MCF 10A (cell line): ENCODE data around the gene DIP2A. TPM values are rescaled to one million over a fixed set of nuclear protein-coding genes. Genes with fewer than 3 reads are reported as not detected.

Experiments
- BruUV-seq: library from RNA; stranded (reverse); fragments of 400-500 nt; replicated peaks from 2 replicates; lab custom pipeline; 2021; lab: Mats Ljungman, UMichigan
- CTCF ChIA-PET: fragments of 300-600 bp; sonication (Branson Sonifier 250); formaldehyde crosslinking; extraction: SDS; loops from one replicate; lab custom pipeline; 2021; ENCODE audit warnings: antibody characterized with exemption, inconsistent platforms; lab: Yijun Ruan, JAX
- POLR2A ChIA-PET: fragments of 300-600, 350-650 bp; sonication (Branson Sonifier 250); formaldehyde crosslinking; extraction: SDS; loops from one replicate; lab custom pipeline; 2020; ENCODE audit warnings: antibody characterized with exemption, inconsistent platforms; lab: Yijun Ruan, JAX
- DNase-seq: peaks from one replicate; pipeline ENCODE4 v3.0.0-alpha.2; 2018; ENCODE audit not compliant: unreplicated experiment
- H3K27ac Mint-ChIP-seq: one replicate; pipeline ENCODE4 v1.8.0; 2022; ENCODE audit warnings: mild to moderate bottlenecking, low read depth, mixed read lengths; ENCODE audit not compliant: unreplicated experiment
- H3K27me3 Mint-ChIP-seq: one replicate; pipeline ENCODE4 v1.8.0; 2022; ENCODE audit warnings: mixed read lengths; ENCODE audit not compliant: insufficient read depth, unreplicated experiment
- H3K36me3 Mint-ChIP-seq: one replicate; pipeline ENCODE4 v1.8.0; 2022; ENCODE audit warnings: mild to moderate bottlenecking, moderate library complexity, mixed read lengths; ENCODE audit not compliant: insufficient read depth, unreplicated experiment
- H3K4me1 Mint-ChIP-seq: one replicate; pipeline ENCODE4 v1.8.0; 2022; ENCODE audit warnings: mixed read lengths; ENCODE audit not compliant: insufficient read depth, unreplicated experiment
- H3K4me3 Mint-ChIP-seq: one replicate; pipeline ENCODE4 v1.8.0; 2022; ENCODE audit warnings: mild to moderate bottlenecking, moderate library complexity, mixed read lengths; ENCODE audit not compliant: unreplicated experiment
- H3K9me3 Mint-ChIP-seq: one replicate; pipeline ENCODE4 v1.8.0; 2022; ENCODE audit warnings: mixed read lengths; ENCODE audit not compliant: unreplicated experiment
- intact Hi-C: fragments of 100-400 bp; cut with micrococcal nuclease; formaldehyde crosslinking; loops from 2 replicates; pipeline ENCODE4 v1.14.1; 2022
- total RNA-seq: library from RNA; stranded (reverse); gene quantifications from 2 replicates; pipeline ENCODE4 v1.2.3, GENCODE V29; 2022
- TF ChIP-seq, protein P1 (sequence below): fragments of 200-600 bp; IDR thresholded peaks from one replicate; pipeline ENCODE4 v1.8.0; 2022; ENCODE audit warnings: antibody characterized with exemption, mild to moderate bottlenecking; ENCODE audit not compliant: unreplicated experiment

The DIP2A gene
- total RNA-seq, 1 experiment from 2014 or later = 39.6 TPM

DNA sequence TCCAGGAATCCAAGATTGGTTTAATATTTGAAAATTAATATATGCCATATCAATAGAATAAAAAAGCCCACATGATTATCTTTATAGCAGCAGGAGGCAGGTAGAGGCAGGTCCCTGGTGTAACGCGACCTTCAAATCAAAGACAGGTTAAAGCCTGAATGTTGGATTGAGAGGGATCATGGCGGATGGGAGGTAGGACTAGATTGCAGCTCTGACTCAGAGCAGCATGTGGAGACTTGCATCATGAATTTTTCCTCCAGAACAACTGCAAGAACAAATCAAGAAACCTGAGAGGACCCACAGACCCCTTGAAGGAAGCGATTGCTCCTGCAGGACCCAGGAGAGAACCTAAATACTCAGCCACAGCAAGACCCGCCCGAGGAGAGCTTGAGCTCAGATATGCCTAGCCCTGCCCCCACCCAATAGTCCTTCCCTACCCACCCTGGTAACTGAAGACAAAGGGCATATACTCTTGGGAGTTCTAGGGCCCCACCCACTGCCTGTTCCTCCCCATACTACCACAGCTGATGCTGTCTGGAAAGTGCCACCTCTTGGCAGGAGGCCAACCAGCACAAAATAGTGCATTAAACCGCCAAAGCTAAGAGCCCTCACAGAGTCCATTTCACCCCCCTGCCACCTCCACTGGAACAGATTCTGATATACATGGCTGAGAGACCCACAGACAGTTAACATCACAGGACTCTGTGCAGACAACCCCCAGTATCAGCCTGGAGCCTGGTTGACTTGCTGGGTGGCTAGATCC, 126.7 kb downstream of the DIP2A start:
- H3K36me3 Mint-ChIP-seq = peaks cover 12% of the 10 kb centered on the region
- intact Hi-C loops = no loop called here
- peaks cover 54% of the 10 kb centered on the region for H3K9me3 Mint-ChIP-seq
- ChIA-PET CTCF (interaction anchor here (0.6 kb wide), 1 partner anchor 444 kb away, joined by 6 read pairs; no protein-coding TSS in a partner anchor), POLR2A (interaction anchor here (1.0 kb wide), 1 partner anchor 41 kb away, joined by 3 read pairs; no protein-coding TSS in a partner anchor)
- peak; percentile 63 for DNase-seq
- H3K4me1 Mint-ChIP-seq = no peaks in the 10 kb centered on the region
- H3K27ac Mint-ChIP-seq = no peak overlapping the region
- H3K27me3 Mint-ChIP-seq = no peaks in the 10 kb centered on the region
- BruUV-seq = no TSS peak
- H3K4me3 Mint-ChIP-seq = no peak overlapping the region
- TF ChIP-seq, protein P1, sequence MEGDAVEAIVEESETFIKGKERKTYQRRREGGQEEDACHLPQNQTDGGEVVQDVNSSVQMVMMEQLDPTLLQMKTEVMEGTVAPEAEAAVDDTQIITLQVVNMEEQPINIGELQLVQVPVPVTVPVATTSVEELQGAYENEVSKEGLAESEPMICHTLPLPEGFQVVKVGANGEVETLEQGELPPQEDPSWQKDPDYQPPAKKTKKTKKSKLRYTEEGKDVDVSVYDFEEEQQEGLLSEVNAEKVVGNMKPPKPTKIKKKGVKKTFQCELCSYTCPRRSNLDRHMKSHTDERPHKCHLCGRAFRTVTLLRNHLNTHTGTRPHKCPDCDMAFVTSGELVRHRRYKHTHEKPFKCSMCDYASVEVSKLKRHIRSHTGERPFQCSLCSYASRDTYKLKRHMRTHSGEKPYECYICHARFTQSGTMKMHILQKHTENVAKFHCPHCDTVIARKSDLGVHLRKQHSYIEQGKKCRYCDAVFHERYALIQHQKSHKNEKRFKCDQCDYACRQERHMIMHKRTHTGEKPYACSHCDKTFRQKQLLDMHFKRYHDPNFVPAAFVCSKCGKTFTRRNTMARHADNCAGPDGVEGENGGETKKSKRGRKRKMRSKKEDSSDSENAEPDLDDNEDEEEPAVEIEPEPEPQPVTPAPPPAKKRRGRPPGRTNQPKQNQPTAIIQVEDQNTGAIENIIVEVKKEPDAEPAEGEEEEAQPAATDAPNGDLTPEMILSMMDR = no peak

DNA sequence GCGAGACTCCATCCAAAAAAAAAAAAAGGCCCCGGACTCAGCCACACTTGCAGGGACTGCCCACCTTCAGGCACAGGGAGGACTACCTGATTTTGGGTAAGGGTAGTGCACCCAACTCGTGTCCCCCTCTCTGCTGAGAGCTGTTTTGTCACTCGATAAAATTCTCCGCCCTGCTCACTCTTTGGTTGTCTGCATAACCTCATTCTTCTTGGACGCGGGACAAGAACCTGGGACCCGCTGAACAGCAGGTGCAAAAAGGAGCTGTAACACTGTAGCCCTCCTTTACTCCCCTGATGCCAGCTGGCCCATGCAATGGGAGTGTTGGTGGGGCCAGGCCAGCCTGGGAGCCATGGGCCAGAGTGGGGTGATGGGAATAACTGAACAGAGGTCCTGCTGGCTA, 135.6 kb downstream of the DIP2A start:
- no peak overlapping the region for H3K27ac Mint-ChIP-seq
- ChIA-PET CTCF (no interaction called here), POLR2A (no interaction called here)
- no peaks in the 10 kb centered on the region for H3K36me3 Mint-ChIP-seq
- TF ChIP-seq, protein P1 = no peak
- H3K9me3 Mint-ChIP-seq = peaks cover 31% of the 10 kb centered on the region
- intact Hi-C loops = no loop called here
- no peak overlapping the region for H3K4me3 Mint-ChIP-seq
- H3K4me1 Mint-ChIP-seq = no peaks in the 10 kb centered on the region
- BruUV-seq = no TSS peak
- no peaks in the 10 kb centered on the region for H3K27me3 Mint-ChIP-seq
- DNase-seq = no peak

DNA sequence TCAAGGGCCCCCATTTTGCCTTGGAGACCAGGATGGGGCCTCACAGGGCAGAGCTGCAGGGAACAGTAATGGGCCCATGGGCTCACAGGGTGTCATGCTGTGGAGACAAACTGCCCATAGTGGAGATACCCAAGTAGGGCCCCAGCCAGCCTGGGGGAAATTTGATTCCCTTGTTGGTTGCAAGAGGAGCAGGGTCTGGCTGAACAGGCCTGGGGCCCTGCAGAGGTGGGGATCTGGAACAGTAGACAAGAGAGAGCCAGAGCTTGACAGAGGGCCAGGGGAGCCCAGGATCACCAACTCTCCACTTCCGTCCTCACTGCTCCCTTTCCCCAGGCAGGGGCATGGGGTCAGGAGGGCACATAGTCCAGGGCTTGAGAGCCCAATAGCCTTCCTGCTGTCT, 137.5 kb downstream of the DIP2A start:
- DNase-seq = no peak
- H3K9me3 Mint-ChIP-seq = peaks cover 18% of the 10 kb centered on the region
- intact Hi-C loops = no loop called here
- CTCF ChIA-PET = no interaction called here
- no peaks in the 10 kb centered on the region for H3K27me3 Mint-ChIP-seq
- no peaks in the 10 kb centered on the region for H3K4me1 Mint-ChIP-seq
- POLR2A ChIA-PET = no interaction called here
- H3K27ac Mint-ChIP-seq = no peak overlapping the region
- no peaks in the 10 kb centered on the region for H3K36me3 Mint-ChIP-seq
- BruUV-seq = no TSS peak
- TF ChIP-seq, protein P1 = no peak
- no peak overlapping the region for H3K4me3 Mint-ChIP-seq

DNA sequence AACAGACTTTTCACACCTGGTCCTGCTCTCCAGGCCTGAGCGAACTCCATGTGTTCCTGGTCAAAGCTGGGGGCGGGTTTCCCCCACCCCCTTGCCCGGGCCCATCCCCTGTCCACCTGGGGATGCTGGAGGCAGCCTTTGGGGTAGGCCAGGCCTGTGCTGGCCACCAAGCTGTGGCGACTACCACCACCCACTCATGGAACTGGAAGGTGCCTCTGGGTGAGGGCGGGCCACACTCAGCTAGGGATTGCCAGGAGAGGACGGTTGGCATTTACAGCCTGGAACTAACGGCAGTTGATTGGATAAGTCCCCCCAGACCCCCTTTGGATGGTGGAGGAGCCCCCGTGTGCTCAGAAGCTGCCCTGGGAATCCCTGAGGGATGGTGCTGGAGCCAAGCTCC, 138.3 kb downstream of the DIP2A start:
- CTCF ChIA-PET = no interaction called here
- H3K4me1 Mint-ChIP-seq = no peaks in the 10 kb centered on the region
- no peak overlapping the region for H3K27ac Mint-ChIP-seq
- TF ChIP-seq, protein P1 = no peak
- no peaks in the 10 kb centered on the region for H3K36me3 Mint-ChIP-seq
- BruUV-seq = no TSS peak
- intact Hi-C loops = no loop called here
- POLR2A ChIA-PET = interaction anchor here (1.2 kb wide), 1 partner anchor 37 kb away, joined by 3 read pairs; no protein-coding TSS in a partner anchor
- H3K4me3 Mint-ChIP-seq = no peak overlapping the region
- peaks cover 12% of the 10 kb centered on the region for H3K9me3 Mint-ChIP-seq
- DNase-seq = no peak
- no peaks in the 10 kb centered on the region for H3K27me3 Mint-ChIP-seq
